Transverse colon (tissue), 4 donors: ENCODE measurements around the gene EDARADD. TPM values are rescaled to one million over a fixed set of nuclear protein-coding genes. Genes with fewer than 3 reads are reported as not detected.

Experiments used
- DNase-seq: peaks from one replicate; pipeline ENCODE4 v3.0.0-alpha.2; 2019
- H3K27ac ChIP-seq, 4 donors: fragments of 200-600 bp; sonication (generic); 2 replicates each; pipeline ENCODE4 v1.5.1; 2016 to 2018; ENCODE audit warnings: inconsistent platforms in 4 of 4
- H3K27me3 ChIP-seq: fragments of 200-600 bp; sonication (generic); 2 replicates; pipeline ENCODE4 v1.5.1; 2017; ENCODE audit warnings: inconsistent platforms
- H3K36me3 ChIP-seq, 4 donors: fragments of 200-600 bp; sonication (generic); 2 replicates each; pipeline ENCODE4 v1.5.1; 2017 to 2019; ENCODE audit warnings: inconsistent platforms in 4 of 4
- H3K4me1 ChIP-seq, 4 donors: fragments of 200-600 bp; sonication (generic); 2 replicates each; pipeline ENCODE4 v1.5.1; 2017 to 2020; ENCODE audit warnings: inconsistent platforms in 4 of 4
- H3K4me3 ChIP-seq, 4 donors: fragments of 200-600 bp; sonication (generic); 1 replicate in 1 of 4; 2 replicates in 3 of 4; pipeline versions ENCODE4 v1.5.1 to v1.6.1; 2017 to 2019; ENCODE audit warnings: inconsistent platforms in 4 of 4
- H3K9me3 ChIP-seq, 2 donors: fragments of 200-600 bp; sonication (generic); 2 replicates each; pipeline ENCODE4 v1.5.1; 2017 to 2019; ENCODE audit warnings: inconsistent platforms in 2 of 2
- EP300 ChIP-seq: sonication (generic); formaldehyde crosslinking; IDR thresholded peaks from one replicate; pipeline ENCODE4 v1.6.1; 2017; ENCODE audit warnings: antibody characterized with exemption, low read depth
- POLR2A ChIP-seq: fragments of 450-650 bp; IDR thresholded peaks from one replicate; pipeline ENCODE4 v1.6.1; 2016; ENCODE audit warnings: antibody characterized with exemption, mild to moderate bottlenecking, moderate library complexity
- POLR2AphosphoS5 ChIP-seq, 3 donors: sonication (generic); formaldehyde crosslinking; IDR thresholded peaks; one replicate each; pipeline ENCODE4 v1.6.1; 2016; ENCODE audit warnings: antibody characterized with exemption in 3 of 3
- WGBS, 2 donors: methylation state at CpG; one replicate each; pipeline ENCODE4 v1.1.5; 2018; ENCODE audit warnings: low coverage in 1 of 2; 5-methylcytosine and 5-hydroxymethylcytosine counted together
- in situ Hi-C, 4 donors: fragments of 200-750 bp; cut with MboI; loops; one replicate each; pipeline versions ENCODE4 v1.15.0 to v1.15.1; 2017; ENCODE audit warnings: low sequenced_read_pairs in 3 of 4, low pct_ligation_motif_present in 1 of 4, low pct_unique_long_range_greater_than_20kb in 1 of 4
- intact Hi-C: fragments of 100-400 bp; cut with DNase I; formaldehyde crosslinking; loops from one replicate; pipeline ENCODE4 v1.15.1; 2023; ENCODE audit warnings: low total_unique reads
- total RNA-seq, 4 donors: library from RNA; depleted of rRNA; stranded (reverse); fragments of >200 nt; gene quantifications; one replicate each; pipeline ENCODE4 v1.1.0, GENCODE V29; 2016
- TF ChIP-seq, protein P1 (sequence below), 5 experiments: fragments of 200-600 bp in 3 of 5; fragments of 450-650 bp in 2 of 5; sonication (generic) in 3 of 5; IDR thresholded peaks; 1 replicate in 2 of 5; 2 replicates in 3 of 5; pipeline ENCODE4 v1.5.1; 2016 to 2017; ENCODE audit warnings: antibody characterized with exemption in 5 of 5, inconsistent platforms in 3 of 5, mild to moderate bottlenecking in 2 of 5, moderate library complexity in 1 of 5

Gene EDARADD
- under 1 TPM in 2 of 4 donors, not detected in 2; 0.27 to 0.79 TPM for total RNA-seq

DNA sequence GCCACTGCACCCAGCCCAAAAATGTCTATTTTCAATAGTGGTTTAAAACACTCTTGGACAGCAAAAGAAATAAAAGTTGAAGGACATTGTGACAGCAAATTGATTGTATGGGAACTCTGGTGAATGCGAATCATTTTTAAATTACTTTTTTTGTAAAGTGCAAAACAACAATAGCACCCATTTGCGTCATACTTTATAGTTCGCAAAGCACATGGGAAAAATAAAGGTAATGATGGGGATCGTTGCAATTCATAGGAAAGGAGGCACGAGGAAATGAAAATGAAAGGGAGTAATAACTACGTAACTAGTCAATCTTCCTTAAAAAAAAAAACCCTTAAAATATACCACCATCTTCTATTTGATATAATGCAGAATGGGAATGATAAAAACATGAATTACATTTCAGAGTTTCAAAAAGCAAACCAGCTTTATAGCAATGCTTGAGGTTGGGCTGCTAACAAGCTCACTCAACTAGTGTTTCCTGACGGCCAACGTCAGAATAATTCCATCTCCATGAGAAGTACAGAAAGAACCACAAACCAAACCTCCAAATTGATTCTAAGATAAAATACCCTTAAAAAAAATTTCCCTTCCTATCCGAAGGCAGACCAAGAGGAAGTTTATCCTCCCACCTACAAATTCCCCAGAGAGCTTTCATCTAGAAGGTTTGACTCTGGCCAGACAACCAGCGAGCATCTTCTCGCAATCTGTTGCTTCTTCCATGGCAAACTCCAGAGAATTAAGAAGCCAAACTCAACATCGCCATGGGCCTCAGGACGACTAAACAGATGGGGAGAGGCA is at the start of gene EDARADD:
TSS of gene EDARADD (plus strand) at position 606 of the 801 bp plus-strand sequence. CDS start at position 765, 159 bp downstream.
- WGBS, 2 donors: 68 to 71% methylated on average over 9 to 13 of the region's 13 CpGs
- Histone ChIP-seq H3K36me3 (no peaks in the 10 kb centered on the region), H3K27me3 (peaks cover 48% of the 10 kb centered on the region), H3K27ac (no peak within 1 kb of the TSS), H3K4me3 (peak within 1 kb of the TSS; percentile 30 to 78 (median 40)), H3K4me1 (peaks cover 0 to 18% (median 12%) of the 10 kb centered on the region in 4 donors), H3K9me3 (no peaks in the 10 kb centered on the region)
- TF ChIP-seq EP300: no peak
- TF ChIP-seq POLR2A: no peak
- TF ChIP-seq, protein P1, sequence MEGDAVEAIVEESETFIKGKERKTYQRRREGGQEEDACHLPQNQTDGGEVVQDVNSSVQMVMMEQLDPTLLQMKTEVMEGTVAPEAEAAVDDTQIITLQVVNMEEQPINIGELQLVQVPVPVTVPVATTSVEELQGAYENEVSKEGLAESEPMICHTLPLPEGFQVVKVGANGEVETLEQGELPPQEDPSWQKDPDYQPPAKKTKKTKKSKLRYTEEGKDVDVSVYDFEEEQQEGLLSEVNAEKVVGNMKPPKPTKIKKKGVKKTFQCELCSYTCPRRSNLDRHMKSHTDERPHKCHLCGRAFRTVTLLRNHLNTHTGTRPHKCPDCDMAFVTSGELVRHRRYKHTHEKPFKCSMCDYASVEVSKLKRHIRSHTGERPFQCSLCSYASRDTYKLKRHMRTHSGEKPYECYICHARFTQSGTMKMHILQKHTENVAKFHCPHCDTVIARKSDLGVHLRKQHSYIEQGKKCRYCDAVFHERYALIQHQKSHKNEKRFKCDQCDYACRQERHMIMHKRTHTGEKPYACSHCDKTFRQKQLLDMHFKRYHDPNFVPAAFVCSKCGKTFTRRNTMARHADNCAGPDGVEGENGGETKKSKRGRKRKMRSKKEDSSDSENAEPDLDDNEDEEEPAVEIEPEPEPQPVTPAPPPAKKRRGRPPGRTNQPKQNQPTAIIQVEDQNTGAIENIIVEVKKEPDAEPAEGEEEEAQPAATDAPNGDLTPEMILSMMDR (IDR thresholded peaks at IDR 0.05): no peak
- TF ChIP-seq POLR2AphosphoS5 (IDR thresholded peaks at IDR 0.05): no peak
- no peak for DNase-seq
- intact Hi-C loops (no loop called here), in situ Hi-C loops (no loop called here)

DNA sequence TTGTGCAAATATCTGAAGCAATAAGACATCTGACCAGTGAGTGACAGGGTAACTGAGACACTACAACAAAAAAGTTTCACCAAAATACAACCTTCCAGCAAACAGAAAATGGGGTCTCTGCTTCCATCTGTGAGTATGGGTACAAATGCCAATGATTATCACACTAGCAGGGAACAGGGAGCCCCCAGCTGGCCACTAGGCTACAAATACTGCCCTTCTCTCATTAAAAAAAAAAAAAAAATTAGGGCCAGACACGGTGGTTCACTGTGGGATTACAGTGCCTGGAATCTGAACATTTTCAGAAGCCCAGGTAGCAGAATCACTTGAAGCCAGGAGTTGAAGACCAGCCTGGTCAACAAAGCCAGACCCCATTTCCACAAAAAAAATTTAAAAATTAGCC is 48.4 kb upstream of the EDARADD start:
- DNase-seq: no peak
- WGBS, 2 donors: 36 to 43% methylated on average over 1 of the region's 1 CpG
- in situ Hi-C loops (no loop called here), intact Hi-C loops (no loop called here)
- H3K27ac ChIP-seq: no peak overlapping the region
- H3K4me3 ChIP-seq: no peak overlapping the region
- no peaks in the 10 kb centered on the region for H3K36me3 ChIP-seq
- no peaks in the 10 kb centered on the region for H3K27me3 ChIP-seq
- peaks cover 0 to 16% (median 4%) of the 10 kb centered on the region in 4 donors for H3K4me1 ChIP-seq
- H3K9me3 ChIP-seq: no peaks in the 10 kb centered on the region
- no peak for TF ChIP-seq POLR2A
- no peak for TF ChIP-seq POLR2AphosphoS5 (IDR thresholded peaks at IDR 0.05)

DNA sequence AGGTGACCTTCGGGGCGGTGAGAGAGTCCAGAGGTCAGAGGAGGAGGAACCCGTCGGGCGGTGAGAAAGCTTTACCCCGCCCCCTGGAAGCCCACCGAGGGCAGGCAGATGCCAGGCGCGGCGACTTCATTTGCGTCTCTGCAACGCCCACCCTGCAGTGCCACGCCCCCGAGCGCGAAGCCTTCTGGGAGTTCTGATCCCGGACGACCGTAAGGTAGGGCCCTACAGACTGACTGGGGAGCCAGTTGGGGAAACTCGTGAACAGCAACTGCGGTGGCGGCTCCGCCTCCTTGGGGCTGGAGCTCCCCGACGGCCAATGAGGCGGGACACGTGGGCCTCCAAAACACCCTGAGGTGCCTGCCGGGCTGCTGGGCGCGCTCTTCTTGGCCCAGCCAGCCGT is 46.0 kb upstream of the EDARADD start:
- Histone ChIP-seq H3K27ac (no peak overlapping the region), H3K36me3 (no peaks in the 10 kb centered on the region), H3K27me3 (no peaks in the 10 kb centered on the region), H3K4me1 (peaks cover 0 to 5% (median 2%) of the 10 kb centered on the region in 4 donors), H3K9me3 (no peaks in the 10 kb centered on the region), H3K4me3 (no peak overlapping the region)
- intact Hi-C loops (no loop called here), in situ Hi-C loops (no loop called here)
- TF ChIP-seq, protein P1 (IDR thresholded peaks at IDR 0.05): no peak
- TF ChIP-seq POLR2A (no peak), EP300 (no peak), POLR2AphosphoS5 (IDR thresholded peaks at IDR 0.05) (no peak)
- no peak for DNase-seq
- 95% methylated on average over 31 of the region's 31 CpGs; no CpG with 5 or more reads in 1 of the 2 donors for WGBS, 2 donors

DNA sequence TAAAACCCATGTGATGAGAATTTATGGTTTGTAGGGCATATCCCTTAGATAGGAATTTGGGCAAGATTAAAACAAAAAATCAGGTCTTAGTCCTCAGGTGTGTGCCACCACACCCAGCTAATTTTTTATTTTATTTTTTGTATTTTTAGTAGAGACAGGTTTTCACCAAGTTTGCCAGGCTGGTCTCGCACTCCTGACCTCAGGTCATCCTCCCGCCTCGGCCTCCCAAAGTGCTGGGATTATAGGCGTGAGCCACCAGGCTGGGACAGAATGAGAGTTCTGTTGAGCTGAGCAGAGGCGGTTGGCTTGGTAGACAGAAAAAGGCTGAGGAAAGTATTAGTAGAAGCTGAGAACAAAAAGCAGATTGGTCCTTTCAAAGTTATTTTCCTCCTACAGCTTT is 43.8 kb upstream of the EDARADD start:
- no peak overlapping the region for H3K27ac ChIP-seq
- WGBS, 2 donors: 60 to 90% methylated on average over 4 to 5 of the region's 5 CpGs
- TF ChIP-seq EP300 (no peak), POLR2A (no peak), POLR2AphosphoS5 (IDR thresholded peaks at IDR 0.05) (no peak)
- TF ChIP-seq, protein P1 (IDR thresholded peaks at IDR 0.05): no peak
- in situ Hi-C loops: no loop called here
- DNase-seq: no peak
- intact Hi-C loops: no loop called here
- no peaks in the 10 kb centered on the region for H3K9me3 ChIP-seq
- H3K27me3 ChIP-seq: no peaks in the 10 kb centered on the region
- H3K4me3 ChIP-seq: no peak overlapping the region
- H3K4me1 ChIP-seq: no peaks in the 10 kb centered on the region
- no peaks in the 10 kb centered on the region for H3K36me3 ChIP-seq
